ENCODE data around the gene SLC9B2.

The SLC9B2 gene

DNA sequence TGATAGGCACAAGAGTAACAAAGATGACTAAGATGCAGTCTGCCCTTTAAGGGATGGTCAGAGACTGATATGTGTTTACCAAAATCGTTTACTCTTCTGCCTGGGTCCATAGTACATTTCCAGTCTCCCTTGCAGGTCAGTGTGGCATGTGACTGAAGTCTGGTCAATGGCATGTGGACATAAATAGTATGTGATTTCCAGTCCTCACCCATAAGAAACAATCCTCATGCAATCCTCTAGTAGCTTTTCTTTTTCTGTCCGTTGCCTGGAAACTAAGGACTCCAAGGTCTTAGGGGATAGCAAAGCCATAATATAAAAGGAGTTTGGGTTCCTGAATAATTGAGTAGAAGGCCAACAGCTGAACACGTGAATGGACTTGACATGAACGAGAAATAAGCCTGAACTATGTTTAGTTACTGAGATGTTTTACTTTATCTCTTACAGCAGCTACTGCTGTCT is 1.1 kb downstream of the SLC9B2 start:
- DNase-seq: no peak

DNA sequence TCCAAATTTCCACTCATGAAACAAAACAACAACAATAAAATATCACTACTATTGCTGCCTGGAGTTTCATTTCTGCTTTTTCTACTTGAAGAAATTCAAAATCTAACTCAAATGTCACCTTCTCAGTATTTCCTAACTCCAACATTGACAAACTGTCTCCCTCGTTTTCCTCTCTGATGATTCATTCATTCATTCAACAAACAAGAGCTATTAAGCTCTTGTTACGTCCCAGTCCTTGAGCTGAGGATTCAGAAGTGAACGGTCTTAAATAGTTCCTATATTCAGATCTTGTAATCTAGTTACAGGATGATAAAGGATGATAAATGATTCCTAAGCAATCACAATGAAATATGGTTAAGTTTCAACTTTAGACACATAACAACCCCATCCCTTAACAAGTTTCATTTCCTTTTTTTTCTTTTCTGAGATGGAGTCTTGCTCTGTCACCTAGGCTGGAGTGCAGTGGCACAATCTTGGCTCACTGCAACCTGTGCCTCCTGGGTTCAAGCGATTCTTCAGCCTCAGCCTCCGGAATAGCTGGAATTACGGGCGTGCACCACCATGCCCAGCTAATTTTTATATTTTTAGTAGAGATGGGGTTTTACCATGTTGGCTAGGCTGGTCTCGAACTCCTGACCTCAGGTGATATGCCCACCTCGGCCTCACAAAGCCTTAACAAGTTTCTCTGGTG is 1.7 kb downstream of the SLC9B2 start:
- DNase-seq: no peak

DNA sequence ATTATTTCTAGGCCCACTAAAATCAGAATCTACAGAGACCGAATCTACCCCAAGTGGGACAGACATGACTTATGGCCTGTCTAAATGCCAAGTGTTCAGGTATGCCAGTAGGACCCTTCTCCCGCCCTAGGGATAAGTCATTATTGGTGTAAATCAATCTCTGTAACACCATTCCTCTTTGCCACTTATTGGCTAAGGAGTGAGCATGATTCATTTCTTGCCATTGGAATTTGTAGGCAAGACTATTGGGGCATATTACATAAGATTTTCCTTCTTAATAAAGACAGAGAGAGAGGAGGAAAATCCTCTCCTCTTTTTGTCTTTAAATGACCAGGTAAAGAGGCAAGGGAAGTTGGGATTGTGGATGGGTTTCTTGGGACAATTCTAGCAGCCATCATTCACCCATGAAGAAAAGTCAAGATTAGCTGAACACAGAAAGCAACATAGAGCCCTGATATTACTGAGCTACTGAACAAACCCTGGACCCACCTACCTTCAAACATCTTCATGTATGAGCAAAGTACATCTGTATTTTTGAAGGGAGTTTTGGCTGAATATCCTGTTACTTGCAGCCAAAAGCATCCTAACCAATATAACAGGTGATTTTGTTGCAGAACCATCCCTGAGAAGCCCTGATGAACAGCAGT is 2.6 kb downstream of the SLC9B2 start:
- no peak for DNase-seq

DNA sequence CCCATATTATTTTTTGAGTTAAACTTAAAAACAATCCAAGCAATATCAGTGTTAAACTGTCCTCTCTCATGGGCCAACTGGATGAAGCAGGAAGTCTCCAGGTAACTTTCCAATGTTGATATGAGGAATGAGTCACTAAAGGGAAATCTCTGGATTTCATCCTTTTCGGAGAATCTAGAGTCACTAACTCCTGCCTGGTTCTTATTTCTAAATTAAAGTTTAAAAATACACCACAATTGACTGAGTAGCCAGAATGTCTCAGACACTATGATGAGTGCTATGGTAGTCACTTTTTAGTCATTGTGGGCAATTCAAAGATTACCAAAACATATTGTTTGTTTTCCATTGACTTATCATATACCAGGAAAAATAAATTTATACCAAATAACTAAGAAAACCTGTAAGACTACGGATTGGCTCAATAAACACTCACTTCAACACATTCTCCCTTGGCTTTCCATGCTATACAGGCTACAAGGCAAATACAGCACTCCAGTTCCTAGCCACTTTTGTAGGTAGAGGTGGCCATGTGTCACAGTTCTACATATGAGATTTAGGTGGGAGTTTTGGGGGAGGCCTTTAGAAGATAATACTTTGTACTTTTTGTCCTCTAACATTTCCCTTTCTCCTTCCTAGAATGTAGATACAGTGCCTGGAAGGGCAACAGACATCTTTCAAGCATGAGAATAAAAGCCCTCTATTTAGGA is 8.6 kb downstream of the SLC9B2 start:
- DNase-seq: no peak

DNA sequence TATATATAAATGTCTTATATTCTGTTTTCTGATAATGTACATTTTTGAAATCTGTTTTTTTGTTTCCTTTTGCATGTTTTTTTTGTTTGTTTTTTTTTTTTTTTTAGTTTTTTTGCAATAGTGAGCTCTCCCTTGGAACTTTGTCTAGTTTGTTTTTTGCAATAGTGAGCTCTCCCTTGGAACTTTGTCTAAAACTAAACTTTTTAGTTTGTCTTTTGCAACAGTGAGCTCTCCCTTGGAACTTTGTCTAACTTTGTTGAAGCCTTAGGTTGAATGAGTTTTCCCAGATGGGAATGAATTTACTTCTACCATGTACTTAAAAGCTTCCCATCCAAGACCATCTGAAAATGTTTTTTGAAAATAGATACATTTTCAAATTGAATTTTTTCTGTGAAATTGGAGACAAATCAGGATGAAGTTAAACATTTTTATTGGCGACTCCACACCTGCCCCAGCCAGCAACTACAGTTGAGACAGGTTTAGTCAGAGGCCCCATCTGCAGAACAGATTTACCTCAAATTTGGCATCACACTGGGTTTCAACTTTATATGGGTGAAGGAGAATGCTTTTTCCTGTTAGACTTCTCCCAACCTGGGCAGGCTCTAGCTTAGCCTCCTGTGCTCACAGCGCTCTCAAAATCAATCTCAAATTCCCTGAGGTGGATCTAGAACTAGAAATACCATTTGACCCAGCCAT is 16.0 kb downstream of the SLC9B2 start:
- DNase-seq: no peak

DNA sequence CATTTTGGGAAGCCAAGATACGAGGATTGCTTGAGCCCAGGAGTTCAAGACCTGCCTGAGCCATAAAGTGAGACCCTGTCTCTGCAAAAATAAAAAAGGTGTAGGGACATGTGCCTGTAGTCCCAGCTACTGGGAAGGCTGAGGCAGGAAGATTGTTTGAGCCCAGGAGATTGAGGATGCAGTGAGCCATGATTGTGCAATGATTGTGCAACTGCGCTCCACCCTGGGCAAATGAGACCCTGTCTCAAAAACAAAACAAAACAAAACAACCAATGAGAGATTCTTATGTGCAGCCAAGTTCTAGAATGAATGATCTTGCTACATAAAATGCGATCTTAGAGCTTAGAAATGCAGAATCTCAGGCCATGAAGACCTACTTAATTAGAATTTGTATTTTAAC is 22.5 kb downstream of the SLC9B2 start:
- no peak for DNase-seq

DNA sequence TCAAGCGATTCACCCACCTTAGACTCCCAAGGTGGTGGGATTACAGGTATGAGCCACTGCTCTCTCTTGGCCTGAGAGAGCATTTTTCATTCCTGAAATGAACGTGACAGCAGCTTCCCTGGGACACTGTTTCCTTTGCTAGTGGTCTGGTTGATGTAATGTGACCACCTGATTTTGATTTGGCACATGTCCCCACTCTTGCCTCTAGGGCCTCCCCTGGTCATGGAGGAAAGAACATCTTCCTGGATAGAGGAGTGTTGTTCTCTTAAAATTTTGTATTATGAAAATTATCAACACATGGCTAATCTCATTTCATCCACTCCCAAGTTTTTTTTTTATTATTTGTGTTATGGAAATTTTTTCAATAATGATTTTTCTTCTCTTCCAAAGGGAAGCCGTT is 23.8 kb downstream of the SLC9B2 start:
- no peak for DNase-seq

DNA sequence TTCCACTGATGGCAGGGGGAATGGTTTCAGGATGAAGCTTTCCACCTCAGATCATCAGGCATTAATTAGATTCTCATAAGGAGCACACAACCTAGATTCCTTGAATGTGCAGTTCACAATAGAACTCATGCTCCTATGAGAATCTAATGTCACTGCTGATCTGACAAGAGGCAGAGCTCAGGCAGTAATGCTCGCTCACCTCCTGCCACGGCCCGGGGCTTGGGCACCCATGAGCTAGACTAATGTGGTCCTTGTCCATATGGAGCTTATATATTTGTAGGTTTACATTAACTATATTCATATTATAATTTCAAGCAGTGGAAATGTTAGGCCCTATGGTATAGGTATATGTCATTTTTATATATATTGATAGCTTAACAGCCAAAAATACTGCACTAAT is 24.4 kb downstream of the SLC9B2 start:
- DNase-seq: no peak

DNA sequence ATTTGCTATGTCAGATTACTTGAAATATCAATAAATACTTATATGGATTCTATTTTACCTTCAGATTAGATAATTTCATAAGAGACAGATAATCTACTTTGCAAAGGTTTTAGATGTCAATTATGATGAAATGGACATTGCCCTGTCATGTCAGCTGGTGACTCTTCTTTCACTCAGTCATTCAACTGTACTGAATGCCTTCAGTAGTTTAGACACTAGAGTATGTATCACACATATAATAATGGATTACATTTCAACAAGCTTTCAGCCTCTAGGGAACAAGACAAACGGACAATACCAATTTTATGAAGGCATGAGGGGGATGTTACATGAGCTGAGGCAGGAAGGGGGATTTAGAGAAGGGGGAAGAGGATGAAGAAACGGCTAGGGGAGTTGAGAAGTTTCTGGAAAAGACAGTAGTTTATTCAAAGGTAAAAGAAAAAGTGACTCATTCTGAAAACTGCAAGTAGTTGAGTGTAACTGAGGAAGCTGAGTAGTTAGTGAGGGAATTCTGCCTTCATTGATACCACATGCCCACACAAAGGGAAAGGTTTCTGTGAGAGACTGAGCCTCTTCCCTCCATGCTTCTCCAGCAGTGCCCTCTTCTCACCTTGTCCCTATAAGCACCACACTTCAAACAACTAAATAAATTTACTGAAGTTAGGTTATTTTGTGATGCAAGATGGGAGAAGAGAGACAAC is 25.7 kb downstream of the SLC9B2 start:
- DNase-seq: no peak

DNA sequence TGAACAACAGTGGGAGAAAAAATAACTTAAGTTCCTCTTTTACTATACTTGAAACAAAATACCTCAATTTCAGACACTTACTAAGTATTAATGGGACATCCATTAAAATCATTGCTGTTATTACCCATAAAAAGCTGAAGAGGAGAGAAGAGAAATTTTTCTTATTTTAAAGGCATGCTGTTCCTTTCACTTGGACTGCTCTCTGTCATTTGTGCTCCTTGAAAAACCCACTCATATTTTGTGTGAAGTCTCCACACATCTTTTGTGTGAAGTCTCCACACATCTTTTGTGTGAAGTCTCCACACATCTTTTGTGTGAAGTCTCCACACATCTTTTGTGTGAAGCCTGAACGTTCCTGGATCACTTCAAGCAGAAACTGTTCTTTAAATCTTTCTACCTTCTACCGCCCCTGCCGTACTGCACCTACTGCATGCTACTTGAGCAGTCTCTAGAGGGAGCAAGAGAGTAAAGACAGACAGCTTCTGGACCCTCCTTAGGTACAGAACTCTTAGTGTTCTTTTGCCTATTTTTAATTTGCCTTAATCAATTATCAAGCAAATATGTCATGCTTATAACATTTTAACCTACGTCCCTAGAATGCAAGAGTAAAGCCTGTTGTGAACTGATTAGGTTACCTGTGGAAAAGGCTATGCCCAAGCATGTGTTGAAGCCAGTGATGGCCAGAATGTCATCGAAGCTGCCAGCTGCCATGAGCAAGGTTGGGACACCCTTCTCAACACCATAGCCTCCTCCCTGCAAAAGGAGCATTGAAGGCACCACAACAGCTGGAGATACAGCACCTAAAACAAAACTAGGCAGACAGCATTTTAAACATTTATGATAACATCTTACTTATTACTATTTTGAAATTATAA is 29.9 kb downstream of the SLC9B2 start:
- DNase-seq: peak; percentile 36 to 60

DNA sequence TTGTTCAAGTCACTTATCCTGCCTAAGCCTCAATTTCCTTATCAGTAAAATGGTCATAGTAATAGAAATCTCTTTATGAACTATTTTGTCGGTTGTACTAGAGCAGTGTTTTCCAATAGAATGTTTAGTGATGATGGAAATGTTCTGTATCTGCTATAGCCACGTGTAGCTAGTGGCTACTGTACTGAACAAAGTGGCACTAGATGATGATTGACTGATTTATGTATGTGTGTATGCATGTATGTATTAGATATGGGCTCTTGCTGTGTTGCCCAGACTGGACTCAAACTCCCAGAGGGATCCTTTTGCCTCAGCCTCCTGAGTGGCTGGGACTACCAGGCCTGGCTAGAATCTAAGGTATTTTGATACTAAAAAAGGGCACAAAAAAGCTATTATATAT is 32.4 kb downstream of the SLC9B2 start:
- DNase-seq: no peak

DNA sequence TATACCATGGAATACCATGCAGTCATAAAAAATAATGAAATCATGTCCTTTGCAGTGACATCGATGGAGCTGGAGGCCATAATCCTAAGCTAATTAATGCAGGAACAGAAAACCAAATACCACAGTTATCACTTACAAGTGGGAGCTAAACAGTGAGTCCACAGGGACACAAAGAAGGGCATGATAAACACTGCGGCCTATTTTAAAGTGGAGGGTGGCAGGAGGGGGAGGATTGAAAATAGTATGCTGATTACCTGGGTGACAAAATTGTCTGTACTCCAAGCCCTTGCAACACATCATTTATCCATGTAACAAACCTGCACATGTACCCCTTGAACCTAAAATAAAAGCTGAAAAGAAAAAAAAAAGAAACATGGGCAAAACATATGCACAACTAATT is 40.4 kb downstream of the SLC9B2 start:
- no peak for DNase-seq

DNA sequence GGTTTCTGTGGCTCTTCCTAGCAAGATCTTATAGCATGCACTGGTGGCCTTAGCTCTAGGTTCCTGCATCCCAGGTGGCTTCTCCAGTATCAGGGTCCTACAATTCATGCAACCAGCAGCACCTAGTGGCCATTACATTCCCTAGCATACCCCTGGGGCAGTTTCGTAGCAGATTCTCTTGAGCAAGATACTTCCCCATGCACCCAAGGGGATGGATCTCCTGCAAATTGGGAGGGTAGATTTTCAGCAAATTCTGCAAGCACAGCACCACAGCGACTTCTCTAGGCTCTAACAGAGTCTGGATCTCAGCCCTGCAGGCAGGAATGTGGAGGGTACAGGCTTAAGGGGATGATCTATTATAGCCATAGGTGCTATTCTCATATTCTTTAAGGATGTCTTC is 44.0 kb downstream of the SLC9B2 start:
- DNase-seq: no peak

DNA sequence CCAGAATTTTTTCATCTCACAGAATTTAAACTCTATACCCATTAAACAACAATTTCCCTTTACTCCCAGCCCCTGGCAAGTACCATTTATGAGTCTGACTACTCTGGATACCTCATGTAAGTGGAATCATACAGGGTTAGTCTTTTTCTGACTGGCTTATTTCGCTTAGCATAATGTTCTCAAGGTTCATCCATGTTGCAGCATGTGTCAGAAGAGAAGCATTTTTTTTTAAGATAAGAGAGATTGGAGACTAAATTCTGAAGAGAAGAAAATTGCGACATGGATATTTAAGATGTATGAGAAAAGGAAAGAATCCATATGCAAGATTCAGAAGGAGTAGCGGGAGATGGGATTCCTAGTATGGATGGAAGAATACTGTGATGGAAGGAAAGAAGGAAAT is 45.8 kb downstream of the SLC9B2 start:
- DNase-seq: no peak

DNA sequence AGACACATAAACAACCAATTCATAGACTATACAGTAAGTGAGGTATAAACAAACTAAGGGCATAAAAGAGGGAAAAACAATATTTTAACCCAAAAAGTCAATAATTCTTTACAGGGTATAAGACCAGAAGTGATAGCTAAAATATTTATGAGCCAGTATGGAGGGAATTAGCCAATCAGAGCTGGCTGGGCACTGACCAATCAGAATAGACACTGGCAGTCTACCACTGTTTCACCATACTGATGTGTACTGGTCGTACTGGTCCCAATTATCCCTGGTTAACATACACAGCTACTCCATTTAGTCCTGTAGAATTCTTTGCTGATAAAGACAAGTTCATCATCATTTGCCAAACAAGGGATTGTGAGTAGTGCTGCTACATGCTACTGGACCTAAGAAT is 47.3 kb downstream of the SLC9B2 start:
- DNase-seq: no peak

DNA sequence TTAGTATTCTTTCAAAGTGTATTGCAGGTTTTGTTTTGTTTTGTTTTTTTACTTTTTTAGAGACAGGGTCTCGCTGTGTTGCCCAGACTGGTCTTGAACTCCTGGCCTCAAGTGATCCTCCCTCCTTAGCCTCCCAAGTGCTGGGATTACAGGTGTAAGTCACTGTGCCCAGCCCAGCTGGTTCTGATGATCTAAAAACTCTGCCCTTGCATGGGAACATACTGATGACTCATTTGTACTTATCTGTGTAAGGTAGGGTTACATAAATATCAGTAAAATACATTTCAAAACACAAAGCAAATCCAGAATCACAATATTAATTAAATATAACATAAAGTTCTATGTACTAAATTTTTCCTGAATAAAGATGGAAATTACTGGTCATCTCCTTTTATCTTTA is 49.7 kb downstream of the SLC9B2 start:
- DNase-seq: no peak

DNA sequence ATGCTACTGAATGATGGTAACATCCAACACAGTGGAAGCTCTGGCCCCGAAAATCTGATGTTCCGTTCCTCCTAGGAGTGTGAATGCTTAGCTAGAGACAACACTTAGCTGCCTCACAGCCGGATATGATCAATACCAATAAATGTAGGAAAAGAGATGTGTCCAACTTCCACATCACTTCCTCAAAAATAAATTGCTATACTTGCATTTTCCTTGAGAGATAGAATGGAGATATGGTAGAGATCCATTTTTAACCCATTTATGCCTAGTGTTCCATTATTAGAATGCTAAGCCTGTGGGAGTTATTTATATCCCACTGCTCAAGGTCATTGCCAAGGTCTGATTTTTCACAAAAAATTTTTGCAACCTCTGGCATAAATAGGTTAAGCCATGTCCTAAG is 51.6 kb downstream of the SLC9B2 start:
- DNase-seq: no peak

DNA sequence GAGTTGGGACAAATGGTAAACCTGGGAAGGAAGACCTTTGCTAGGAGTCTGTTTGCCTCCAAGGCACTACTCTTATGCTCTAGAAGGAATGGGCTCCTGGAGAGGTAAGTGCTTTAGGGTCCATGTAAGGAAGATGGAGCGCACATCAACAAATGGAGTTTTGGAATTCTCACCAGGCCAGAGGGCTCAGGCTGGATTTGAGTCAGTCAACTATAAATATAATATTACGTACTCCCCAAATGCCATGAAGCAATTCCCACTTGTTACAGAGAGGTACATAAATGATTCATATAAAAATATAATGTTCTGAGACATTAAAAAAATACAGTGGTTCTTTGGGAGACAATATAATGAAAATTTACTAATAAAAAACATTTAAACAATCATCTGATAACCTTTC is 55.4 kb downstream of the SLC9B2 start:
- no peak for DNase-seq

DNA sequence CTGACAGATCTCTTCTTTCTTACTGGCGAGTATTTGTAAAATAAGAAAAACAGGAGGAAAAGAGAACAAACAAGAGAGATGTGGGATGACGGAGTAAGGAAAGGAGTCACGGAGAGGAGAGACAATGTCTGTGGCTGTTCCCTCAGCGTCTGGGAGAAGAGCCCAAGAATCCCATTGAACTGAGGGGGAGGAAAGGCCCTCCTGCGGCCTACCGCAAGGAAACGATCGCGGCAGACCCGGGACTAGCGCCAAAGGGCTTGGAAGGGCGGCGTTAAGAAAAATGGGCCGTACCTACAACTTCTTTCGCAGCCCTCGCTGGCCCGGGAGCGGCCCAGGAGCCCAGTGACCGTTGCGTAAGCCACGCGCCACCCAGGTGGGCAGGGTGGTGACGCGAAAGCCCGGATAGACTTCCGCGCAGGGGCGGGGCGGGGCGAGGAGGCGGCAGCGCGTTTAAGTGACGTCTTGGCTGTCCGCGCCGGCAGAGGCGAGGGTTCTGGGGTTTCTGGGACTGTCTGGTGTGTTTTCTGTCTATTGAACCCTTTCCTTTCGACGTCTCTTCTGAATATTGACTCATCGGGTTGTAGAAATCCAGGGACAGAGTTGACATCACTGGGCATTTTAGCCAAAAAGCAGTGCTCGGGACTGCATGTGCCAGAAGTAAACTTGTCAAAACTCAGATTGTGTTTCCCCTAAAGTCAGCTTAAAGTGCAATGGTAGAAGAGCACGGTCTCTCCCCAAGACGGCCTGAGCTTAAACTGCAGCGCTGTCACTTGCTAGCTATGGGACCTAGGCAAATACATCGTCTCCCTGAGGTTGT is 57.0 kb downstream of the SLC9B2 start, which contains the start of gene SLC9B1:
SLC9B1 (minus strand) TSS at position 398 of the 817 bp plus-strand sequence. CDS start 27,994 bp downstream, outside the sequence.
- DNase-seq: peak; percentile 95

DNA sequence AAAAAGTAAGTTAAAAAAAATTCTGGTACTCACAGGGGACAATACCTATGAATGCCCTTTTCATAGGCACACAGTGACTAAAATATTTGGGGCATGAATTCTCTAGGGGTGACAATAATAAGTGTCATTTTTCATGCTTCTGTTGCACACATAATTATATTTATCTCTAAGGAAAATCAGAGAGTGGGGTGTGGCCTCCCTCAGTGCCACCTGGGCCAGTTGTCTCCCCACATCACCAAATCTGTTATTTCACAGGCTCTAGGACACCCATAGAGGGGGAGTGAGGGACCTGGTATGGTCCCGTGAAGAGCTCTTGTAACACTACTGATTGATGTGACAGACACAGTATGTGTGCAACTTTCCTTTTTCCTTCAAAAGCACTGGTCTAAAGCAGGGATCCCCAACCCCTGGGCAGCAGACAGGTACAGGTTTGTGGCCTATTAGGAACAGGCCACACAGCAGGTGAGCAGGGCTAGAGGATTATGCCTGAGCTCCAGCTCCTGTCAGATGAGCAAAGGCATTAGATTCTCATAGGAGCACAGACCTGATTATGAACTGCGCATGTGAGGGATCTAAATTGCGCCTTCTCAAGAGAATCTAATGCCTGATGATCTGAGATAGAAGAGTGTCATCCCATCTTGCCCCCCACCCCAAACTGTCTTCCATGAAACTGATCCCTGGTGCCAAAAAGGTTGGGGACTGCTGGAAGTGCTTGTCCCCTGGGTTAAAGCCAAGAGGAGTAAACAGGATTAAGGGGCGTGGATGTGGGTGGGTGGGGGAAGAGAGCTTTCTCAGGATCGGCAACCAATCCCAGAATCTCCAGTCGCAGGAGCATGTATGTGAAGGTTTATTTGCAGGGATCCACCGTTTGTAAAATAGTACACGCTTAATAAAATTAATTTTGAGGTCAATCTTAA is 57.9 kb downstream of the SLC9B2 start:
- peak in 1 of 2 donors; percentile 12 for DNase-seq
